HG02884 (cell line): ENCODE data around the gene WDR6.

Experiments
- ATAC-seq: cut with Tn5 transposase; IDR thresholded peaks from one replicate; pipeline ENCODE4 v1.9.1; 2021; ENCODE audit warnings: mild to moderate bottlenecking, moderate library complexity; ENCODE audit not compliant: unreplicated experiment

Gene WDR6, protein sequence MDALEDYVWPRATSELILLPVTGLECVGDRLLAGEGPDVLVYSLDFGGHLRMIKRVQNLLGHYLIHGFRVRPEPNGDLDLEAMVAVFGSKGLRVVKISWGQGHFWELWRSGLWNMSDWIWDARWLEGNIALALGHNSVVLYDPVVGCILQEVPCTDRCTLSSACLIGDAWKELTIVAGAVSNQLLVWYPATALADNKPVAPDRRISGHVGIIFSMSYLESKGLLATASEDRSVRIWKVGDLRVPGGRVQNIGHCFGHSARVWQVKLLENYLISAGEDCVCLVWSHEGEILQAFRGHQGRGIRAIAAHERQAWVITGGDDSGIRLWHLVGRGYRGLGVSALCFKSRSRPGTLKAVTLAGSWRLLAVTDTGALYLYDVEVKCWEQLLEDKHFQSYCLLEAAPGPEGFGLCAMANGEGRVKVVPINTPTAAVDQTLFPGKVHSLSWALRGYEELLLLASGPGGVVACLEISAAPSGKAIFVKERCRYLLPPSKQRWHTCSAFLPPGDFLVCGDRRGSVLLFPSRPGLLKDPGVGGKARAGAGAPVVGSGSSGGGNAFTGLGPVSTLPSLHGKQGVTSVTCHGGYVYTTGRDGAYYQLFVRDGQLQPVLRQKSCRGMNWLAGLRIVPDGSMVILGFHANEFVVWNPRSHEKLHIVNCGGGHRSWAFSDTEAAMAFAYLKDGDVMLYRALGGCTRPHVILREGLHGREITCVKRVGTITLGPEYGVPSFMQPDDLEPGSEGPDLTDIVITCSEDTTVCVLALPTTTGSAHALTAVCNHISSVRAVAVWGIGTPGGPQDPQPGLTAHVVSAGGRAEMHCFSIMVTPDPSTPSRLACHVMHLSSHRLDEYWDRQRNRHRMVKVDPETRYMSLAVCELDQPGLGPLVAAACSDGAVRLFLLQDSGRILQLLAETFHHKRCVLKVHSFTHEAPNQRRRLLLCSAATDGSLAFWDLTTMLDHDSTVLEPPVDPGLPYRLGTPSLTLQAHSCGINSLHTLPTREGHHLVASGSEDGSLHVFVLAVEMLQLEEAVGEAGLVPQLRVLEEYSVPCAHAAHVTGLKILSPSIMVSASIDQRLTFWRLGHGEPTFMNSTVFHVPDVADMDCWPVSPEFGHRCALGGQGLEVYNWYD

DNA sequence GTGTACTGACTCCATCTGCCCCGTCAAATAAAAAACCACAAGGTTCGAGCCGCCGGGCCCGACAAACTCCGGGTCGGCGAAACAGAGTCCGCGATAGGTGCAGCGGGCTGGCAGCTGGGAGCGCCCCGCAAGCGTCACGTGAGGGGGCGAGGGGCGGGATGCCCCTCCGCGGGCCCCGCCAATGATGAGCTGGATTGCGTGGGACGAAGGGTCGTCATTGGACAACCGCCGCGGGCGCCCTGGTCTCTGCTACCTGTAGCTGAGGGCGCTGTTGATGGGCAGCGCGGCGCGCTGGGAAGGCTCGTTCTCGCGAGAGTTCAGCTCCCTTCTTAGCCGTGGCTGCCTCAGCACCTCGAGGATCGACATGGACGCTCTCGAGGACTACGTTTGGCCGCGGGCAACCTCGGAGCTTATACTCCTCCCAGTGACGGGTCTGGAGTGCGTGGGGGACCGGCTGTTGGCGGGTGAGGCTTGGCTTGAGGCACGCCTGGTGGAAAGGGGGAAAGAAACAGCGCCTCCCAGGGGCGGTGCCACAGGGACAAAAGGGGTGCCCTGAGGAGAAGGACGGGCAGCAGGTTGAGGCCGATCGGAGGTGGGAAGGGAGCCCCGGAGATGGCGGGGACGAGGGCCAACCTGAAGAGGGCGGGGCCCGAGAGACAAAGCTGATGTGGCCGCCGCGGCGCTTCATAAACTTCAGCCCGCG is at the start of gene WDR6:
Gene WDR6 (plus strand): TSS at position 324 of the 703 bp plus-strand sequence. CDS start 41 bp downstream, at position 365.
- peak; percentile 81 for ATAC-seq

GRCh38 chr3:48960841-48961413 is 46.3 kb upstream of the WDR6 start:
- ATAC-seq = no peak

DNA sequence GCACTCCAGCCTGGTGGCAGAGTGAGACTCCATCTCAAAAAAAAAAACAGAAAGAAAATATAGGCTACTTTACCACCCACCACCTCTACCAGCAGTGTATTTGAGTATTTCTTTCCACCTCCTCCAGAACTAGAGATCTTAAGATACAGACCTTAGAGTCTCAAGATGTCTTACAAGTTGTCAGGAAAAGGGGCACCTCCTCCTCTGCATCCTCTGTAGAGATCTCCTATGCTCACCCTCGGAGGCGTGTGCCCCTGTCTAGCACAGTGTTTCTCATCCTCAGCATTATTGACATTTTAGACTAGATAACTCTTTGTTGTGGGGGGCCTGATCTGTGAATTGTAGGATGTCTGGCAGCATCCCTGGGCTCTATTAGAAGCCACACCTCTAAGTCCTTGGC is 44.9 kb upstream of the WDR6 start:
- ATAC-seq = no peak

DNA sequence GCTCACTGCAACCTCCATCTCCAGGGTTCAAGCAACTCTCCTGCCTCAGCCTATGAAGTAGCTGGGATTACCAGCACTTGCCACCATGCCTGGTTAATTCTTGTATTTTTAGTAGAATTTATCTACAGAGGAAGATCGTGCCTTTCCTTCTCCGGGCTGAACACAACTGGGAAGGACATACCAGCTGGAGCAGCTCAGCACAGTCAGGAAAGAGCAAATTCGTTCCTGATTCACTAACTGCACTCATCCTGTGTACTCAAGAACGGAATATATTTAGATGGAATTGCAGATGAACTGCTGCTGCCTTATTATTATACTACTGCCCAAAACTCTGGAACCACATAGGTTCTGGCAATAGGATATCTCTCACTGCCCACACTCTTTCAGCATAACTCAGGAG is 44.3 kb upstream of the WDR6 start:
- ATAC-seq = no peak

- ATAC-seq = no peak
These were observed 43.6 kb upstream of the WDR6 start for GRCh38 chr3:48963591-48963990.

GRCh38 chr3:48966367-48966766 is 40.8 kb upstream of the WDR6 start:
- no peak for ATAC-seq

DNA sequence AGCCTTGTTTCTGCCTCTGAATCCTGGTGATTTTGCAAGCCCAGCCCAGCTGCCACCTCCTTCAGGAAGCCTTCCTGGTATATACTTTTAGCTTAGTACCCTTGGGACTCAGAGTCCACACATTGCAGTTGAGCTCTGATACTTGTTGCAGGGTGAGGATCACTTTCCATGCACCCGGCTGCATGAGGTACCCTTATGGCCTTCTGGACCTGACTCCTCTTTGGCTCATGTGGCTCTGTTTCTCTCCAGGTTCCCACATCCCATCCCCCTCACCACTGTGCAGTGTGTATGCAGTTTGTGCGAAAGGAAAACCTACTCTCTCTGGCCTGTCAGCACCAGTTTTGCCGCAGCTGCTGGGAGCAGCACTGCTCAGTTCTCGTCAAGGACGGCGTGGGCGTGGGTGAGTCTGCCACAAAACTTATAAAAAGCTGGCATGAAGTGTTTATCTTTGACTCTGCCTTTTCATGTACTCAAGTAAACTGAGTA is 40.3 kb upstream of the WDR6 start:
- ATAC-seq = no peak

DNA sequence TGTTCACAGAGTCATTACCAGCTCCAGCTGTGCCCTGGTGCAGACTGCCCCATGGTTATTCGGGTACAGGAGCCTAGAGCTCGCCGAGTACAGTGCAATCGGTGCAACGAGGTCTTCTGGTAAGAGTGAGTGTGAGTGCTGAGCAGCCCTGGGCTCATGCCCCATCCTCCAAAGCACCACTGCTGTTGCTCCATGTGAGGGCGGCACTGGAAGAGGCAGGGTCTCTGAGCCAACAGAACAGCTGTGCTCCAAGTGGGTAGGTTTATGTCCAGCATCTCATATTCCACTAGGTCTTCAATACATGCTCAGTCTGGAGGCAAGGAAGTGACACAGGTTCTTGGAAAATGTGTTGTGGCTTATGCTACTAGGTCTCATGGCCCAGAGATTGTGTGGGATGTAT is 36.6 kb upstream of the WDR6 start:
- ATAC-seq = no peak

- ATAC-seq = no peak
These were observed 32.9 kb upstream of the WDR6 start for GRCh38 chr3:48974076-48974864.

DNA sequence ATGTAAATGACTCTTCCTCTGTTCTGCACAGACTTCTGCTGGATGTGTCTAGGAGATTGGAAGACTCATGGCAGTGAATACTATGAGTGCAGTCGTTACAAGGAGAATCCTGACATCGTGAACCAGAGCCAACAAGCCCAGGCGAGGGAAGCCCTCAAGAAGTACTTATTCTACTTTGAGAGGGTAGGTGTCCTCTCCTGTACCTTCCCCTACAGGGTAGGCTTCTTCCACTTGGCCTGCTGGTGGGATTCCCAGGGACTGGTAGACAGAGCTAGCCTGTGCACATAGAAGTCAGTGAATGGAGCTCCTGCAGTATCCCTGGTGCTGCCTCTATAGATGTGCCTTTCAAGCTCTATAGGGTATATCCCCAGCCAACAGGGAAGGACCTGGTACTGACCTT is 27.7 kb upstream of the WDR6 start:
- ATAC-seq = no peak

DNA sequence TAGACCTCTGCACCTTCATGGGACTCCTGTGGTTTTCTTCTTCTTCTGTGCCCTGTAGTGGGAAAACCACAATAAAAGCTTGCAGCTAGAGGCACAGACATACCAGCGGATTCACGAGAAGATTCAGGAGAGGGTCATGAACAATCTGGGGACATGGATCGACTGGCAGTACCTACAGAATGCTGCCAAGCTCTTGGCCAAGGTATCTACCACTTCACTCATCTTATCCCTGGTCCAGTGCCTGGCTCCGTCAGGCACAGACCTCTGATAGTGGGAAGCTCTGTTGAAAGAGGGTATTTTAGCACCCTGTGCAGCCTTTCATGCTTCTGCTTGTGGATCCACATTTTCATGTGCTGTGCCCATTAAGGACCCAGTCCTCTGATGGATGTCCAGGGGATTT is 26.9 kb upstream of the WDR6 start:
- ATAC-seq = no peak

GRCh38 chr3:48982016-48982415 is 25.2 kb upstream of the WDR6 start:
- no peak for ATAC-seq

DNA sequence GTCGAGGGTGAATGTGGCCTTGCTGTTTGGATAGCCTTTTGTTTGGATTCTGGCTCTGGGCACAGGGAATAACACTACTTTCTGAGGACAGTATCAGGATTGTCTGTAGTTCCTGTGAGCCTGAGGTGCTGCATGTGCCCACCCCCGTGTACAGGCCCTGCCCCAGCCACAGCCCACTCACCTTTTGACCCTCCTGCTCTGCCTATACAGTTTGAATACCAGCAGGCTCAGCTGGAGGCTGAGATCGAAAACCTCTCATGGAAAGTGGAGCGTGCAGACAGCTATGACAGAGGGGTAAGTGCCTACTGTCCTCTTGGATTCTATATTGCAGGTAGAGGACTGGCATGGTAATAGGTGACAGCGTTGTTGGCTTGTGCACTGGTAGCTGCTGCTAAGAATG is 24.5 kb upstream of the WDR6 start:
- no peak for ATAC-seq

- no peak for ATAC-seq
These were observed 24.1 kb upstream of the WDR6 start for GRCh38 chr3:48983096-48983495.

DNA sequence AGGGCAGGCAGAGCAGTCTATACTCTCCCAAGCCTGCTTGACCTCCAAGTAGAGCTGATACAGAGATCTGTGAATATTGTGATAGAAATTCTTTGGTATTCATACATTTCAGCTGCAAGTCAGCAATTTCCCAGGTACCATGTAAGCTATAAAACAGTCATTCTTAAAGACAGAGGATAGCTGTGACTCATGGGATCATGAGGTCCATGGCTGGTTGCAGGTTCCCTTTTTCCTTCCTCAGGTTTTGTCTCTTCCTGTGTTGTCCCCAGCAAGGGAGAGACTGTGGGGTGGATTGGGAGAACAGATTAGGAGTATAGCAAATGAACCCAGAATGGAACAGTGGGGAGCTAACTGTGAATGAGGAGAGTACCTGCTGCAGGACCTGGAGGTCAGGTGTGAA is 22.5 kb upstream of the WDR6 start:
- no peak for ATAC-seq

GRCh38 chr3:48985831-48986376 is 21.3 kb upstream of the WDR6 start:
- ATAC-seq = no peak

DNA sequence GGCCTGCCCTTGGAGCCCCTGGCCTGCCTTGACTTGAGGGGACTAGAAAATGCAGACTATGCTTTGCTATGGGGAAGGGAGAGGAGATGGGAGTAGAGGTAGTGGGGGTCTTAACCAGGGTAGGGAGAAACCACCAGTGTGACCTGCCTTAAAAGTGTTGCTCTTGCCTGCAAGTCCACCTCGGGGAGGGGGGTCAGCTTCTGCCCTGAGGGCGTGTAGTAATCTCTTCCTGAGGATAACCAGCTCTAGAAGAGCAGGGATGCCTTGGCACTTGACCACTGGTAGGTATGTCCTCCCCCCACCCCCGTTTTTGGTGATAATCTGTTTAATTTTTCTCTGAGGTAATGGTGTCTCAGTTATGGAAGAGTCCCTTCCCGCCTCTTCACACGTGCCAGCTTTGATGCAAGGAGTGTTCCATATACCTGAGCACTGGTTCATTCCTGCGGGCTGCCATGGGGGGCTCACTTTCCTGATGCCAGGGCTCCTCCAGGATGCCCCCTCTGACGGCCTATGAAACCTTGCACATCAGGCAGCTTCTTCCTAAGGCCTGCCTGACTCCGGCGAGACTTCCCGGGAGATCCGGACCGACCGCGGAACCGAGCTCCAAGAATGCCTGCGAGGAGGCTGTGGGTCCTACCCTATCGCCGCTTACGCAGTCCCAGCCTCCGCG is 17.9 kb upstream of the WDR6 start:
- ATAC-seq = no peak

GRCh38 chr3:48989796-48990635 is 17.2 kb upstream of the WDR6 start, which contains the start of gene P4HTM:
Gene P4HTM (plus strand): TSS chr3:48990241. CDS start chr3:48990257, 16 bp downstream.
- ATAC-seq = peak; percentile 47
